B cell (primary cell): ENCODE data around the gene KIF26B. TPM values are rescaled to one million over a fixed set of nuclear protein-coding genes. Genes with fewer than 3 reads are reported as not detected.

Experiments
- ATAC-seq: fragments of 200-7000 bp; cut with Tn5 transposase; one replicate; pipeline ENCODE4 v1.10.0; 2021; ENCODE audit warnings: low read depth, mild to moderate bottlenecking, moderate number of reproducible peaks, moderate library complexity
- CTCF ChIA-PET: fragments of 350-600 bp; sonication (Branson Sonifier 250); formaldehyde crosslinking; loops from one replicate; lab custom pipeline; 2021; ENCODE audit warnings: antibody characterized with exemption, inconsistent platforms; lab: Charles Lee
- POLR2A ChIA-PET: fragments of 350-600 bp; sonication (Branson Sonifier 250); formaldehyde crosslinking; loops from one replicate; lab custom pipeline; 2021; ENCODE audit warnings: antibody characterized with exemption; lab: Charles Lee
- DNase-seq: peaks from one replicate; pipeline ENCODE4 v3.0.0; 2013
- H2AFZ ChIP-seq: 2 replicates; pipeline ENCODE4 v1.6.1; 2012; ENCODE audit warnings: mild to moderate bottlenecking, low read depth, low read length; ENCODE audit not compliant: insufficient read depth, poor library complexity, severe bottlenecking
- H3K27ac ChIP-seq, 2 donors: 1 replicate in 1 of 2; 2 replicates in 1 of 2; pipeline ENCODE4 v1.5.1; 2012 to 2013; ENCODE audit warnings: low read length in 2 of 2, mild to moderate bottlenecking in 2 of 2, moderate library complexity in 1 of 2
- H3K27me3 ChIP-seq, 4 experiments: fragments of 200-600 bp in 1 of 4; sonication (generic) in 1 of 4; replicated peaks in 1 of 4; 1 replicate in 2 of 4; 2 replicates in 2 of 4; pipeline versions ENCODE4 v1.6.1 to v1.7.0; 2013 to 2016; ENCODE audit warnings: low read length in 3 of 4, mild to moderate bottlenecking in 2 of 4, mixed read lengths in 1 of 4, moderate library complexity in 1 of 4; ENCODE audit not compliant: insufficient read depth in 4 of 4, control insufficient read depth in 3 of 4; ENCODE audit errors: control extremely low read depth in 1 of 4
- H3K36me3 ChIP-seq, 2 experiments: replicated peaks in 1 of 2; 1 replicate in 1 of 2; 2 replicates in 1 of 2; pipeline versions ENCODE4 v1.6.1 to v1.7.1; 2013; ENCODE audit warnings: low read length in 1 of 2; ENCODE audit not compliant: insufficient read depth in 2 of 2, control insufficient read depth in 1 of 2; ENCODE audit errors: control extremely low read depth in 1 of 2, extremely low read depth in 1 of 2
- H3K4me1 ChIP-seq, 2 donors: fragments of 200-600 bp in 1 of 2; sonication (generic) in 1 of 2; 1 replicate in 1 of 2; 2 replicates in 1 of 2; pipeline versions ENCODE4 v1.5.1 to v1.6.1; 2013 to 2017; ENCODE audit warnings: low read length in 2 of 2; ENCODE audit not compliant: control insufficient read depth in 2 of 2, insufficient read depth in 2 of 2
- H3K4me2 ChIP-seq: replicated peaks from 2 replicates; pipeline ENCODE3; 2012; ENCODE audit warnings: mild to moderate bottlenecking, low read depth, low read length; ENCODE audit not compliant: poor library complexity, severe bottlenecking
- H3K4me3 ChIP-seq, 5 experiments: fragments of 200-600 bp in 1 of 5; sonication (generic) in 1 of 5; 1 replicate in 3 of 5; 2 replicates in 2 of 5; pipeline versions ENCODE4 v1.5.1 to v1.7.0; 2011 to 2016; ENCODE audit warnings: low read length in 4 of 5, mild to moderate bottlenecking in 4 of 5, low read depth in 2 of 5, control low read depth in 1 of 5, moderate library complexity in 1 of 5; ENCODE audit not compliant: insufficient read depth in 1 of 5; ENCODE audit errors: control extremely low read depth in 1 of 5, extremely low read depth in 1 of 5
- H3K79me2 ChIP-seq: fragments of 200-600 bp; sonication (generic); one replicate; pipeline ENCODE4 v1.6.0; 2016; ENCODE audit warnings: low read length; ENCODE audit not compliant: control insufficient read depth, insufficient read depth
- H3K9ac ChIP-seq: fragments of 200-600 bp; sonication (generic); 2 replicates; pipeline ENCODE4 v1.6.1; 2017; ENCODE audit warnings: mild to moderate bottlenecking, low read length, moderate library complexity
- H3K9me3 ChIP-seq, 3 donors: one replicate each; pipeline versions ENCODE4 v1.6.1 to v1.7.1; 2013; ENCODE audit warnings: low read length in 2 of 3; ENCODE audit not compliant: control insufficient read depth in 2 of 3, insufficient read depth in 1 of 3; ENCODE audit errors: control extremely low read depth in 1 of 3
- H4K20me1 ChIP-seq: 2 replicates; pipeline ENCODE4 v1.6.0; 2012; ENCODE audit warnings: mild to moderate bottlenecking, low read length; ENCODE audit not compliant: insufficient read depth, control insufficient read depth, poor library complexity, severe bottlenecking
- H3K27ac Mint-ChIP-seq: one replicate; pipeline ENCODE4 v1.8.0; 2021; ENCODE audit warnings: mixed read lengths
- H3K27me3 Mint-ChIP-seq: one replicate; pipeline ENCODE4 v1.8.0; 2021; ENCODE audit warnings: mixed read lengths
- H3K4me1 Mint-ChIP-seq: one replicate; pipeline ENCODE4 v1.8.0; 2021; ENCODE audit warnings: mixed read lengths
- H3K4me3 Mint-ChIP-seq: one replicate; pipeline ENCODE4 v1.8.0; 2021; ENCODE audit warnings: mixed read lengths
- H3K9me3 Mint-ChIP-seq: one replicate; pipeline ENCODE4 v1.8.0; 2022; ENCODE audit warnings: mixed read lengths; ENCODE audit not compliant: insufficient read depth
- EZH2 ChIP-seq: IDR thresholded peaks from 2 replicates; pipeline ENCODE4 v1.6.1; 2012; ENCODE audit warnings: borderline replicate concordance, low read depth, mild to moderate bottlenecking, moderate library complexity, low read length; ENCODE audit not compliant: insufficient read depth, poor library complexity, severe bottlenecking
- WGBS: methylation state at CpG from one replicate; pipeline ENCODE4 v1.1.5; 2013; ENCODE audit warnings: missing lambda C conversion rate; ENCODE audit not compliant: insufficient coverage; 5-methylcytosine and 5-hydroxymethylcytosine counted together
- intact Hi-C: fragments of 100-400 bp; cut with micrococcal nuclease; formaldehyde crosslinking; loops from one replicate; pipeline ENCODE4 v1.10.0; 2022
- polyA plus RNA-seq: library from polyadenylated mRNA; depleted of rRNA; stranded (reverse); fragments of >200 nt; gene quantifications from 2 replicates; pipeline ENCODE4 v1.2.3, GENCODE V29; 2012
- total RNA-seq, 2 donors: library from RNA; stranded (reverse); fragments of 120-200 nt in 1 of 2; gene quantifications; 1 replicate in 1 of 2; 2 replicates in 1 of 2; pipeline versions ENCODE4 v1.2.3 to v1.2.4, GENCODE V29; 2013 to 2022
- TF ChIP-seq, protein P1 (sequence below): fragments of 200-600 bp; IDR thresholded peaks from one replicate; pipeline ENCODE4 v1.8.0; 2022; ENCODE audit warnings: antibody characterized with exemption, mild to moderate bottlenecking

KIF26B gene
- total and polyA plus RNA-seq, 2 donors (not counting 1 experiment from before 2014, with no cell fraction given) = 0.62 TPM; not detected in 1

DNA sequence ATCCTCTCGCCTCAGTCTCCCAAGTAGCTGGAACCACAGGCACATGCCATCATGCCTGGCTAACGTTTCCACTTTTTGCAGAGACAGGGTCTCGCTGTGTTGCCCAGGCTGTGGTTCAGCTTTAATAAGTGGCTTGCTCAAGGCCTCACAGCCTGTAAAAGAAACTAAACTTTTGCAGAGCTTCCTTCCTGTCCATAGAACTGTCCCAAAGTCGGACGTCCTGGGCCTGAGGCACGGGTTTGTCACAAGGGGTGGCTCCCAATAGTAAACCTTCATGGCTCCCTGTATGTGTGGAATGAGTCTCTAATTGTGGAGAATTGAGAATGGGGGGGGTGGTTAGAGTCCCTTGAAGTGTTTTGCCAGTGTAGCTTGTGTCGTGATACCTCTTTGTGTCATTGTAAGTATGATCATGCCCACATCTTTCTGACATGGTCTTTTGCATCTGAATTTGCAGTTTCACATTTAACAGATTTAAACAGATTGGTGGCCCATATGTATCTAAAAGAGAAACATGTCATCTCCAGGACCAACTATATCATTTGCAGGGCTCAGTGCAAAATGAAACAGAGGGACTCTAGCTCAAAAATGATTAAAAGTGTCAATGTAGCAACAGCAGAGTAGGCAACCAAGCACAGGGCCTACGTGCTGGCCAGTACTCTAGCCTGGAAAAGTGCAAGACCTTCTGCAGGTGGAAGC, 332.1 kb downstream of the KIF26B start:
- no peak for ATAC-seq
- no peak for DNase-seq
- intact Hi-C loops = no loop called here
- Histone ChIP-seq H3K4me1 (no peaks in the 10 kb centered on the region), H3K9me3 (peaks cover 0 to 4% (median 0%) of the 10 kb centered on the region in 3 donors), H3K9ac (no peak overlapping the region), H3K4me3 (no peak overlapping the region), H3K27ac (no peak overlapping the region), H3K4me2 (no peak overlapping the region), H3K27me3 (no peaks in the 10 kb centered on the region), H2AFZ (no peak overlapping the region), H3K79me2 (no peaks in the 10 kb centered on the region), H3K36me3 (no peaks in the 10 kb centered on the region), H4K20me1 (no peaks in the 10 kb centered on the region)
- H3K27me3 Mint-ChIP-seq = peaks cover 5% of the 10 kb centered on the region
- ChIA-PET POLR2A (no interaction called here), CTCF (interaction anchor here (1.4 kb wide), 1 partner anchor 16 kb away, joined by 3 read pairs; no protein-coding TSS in a partner anchor)
- TF ChIP-seq, protein P1, sequence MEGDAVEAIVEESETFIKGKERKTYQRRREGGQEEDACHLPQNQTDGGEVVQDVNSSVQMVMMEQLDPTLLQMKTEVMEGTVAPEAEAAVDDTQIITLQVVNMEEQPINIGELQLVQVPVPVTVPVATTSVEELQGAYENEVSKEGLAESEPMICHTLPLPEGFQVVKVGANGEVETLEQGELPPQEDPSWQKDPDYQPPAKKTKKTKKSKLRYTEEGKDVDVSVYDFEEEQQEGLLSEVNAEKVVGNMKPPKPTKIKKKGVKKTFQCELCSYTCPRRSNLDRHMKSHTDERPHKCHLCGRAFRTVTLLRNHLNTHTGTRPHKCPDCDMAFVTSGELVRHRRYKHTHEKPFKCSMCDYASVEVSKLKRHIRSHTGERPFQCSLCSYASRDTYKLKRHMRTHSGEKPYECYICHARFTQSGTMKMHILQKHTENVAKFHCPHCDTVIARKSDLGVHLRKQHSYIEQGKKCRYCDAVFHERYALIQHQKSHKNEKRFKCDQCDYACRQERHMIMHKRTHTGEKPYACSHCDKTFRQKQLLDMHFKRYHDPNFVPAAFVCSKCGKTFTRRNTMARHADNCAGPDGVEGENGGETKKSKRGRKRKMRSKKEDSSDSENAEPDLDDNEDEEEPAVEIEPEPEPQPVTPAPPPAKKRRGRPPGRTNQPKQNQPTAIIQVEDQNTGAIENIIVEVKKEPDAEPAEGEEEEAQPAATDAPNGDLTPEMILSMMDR = no peak
- no peak for TF ChIP-seq EZH2
- no peak overlapping the region for H3K27ac Mint-ChIP-seq
- H3K4me1 Mint-ChIP-seq = no peaks in the 10 kb centered on the region
- WGBS = 70% methylated on average over 5 of the region's 8 CpGs
- no peaks in the 10 kb centered on the region for H3K9me3 Mint-ChIP-seq
- H3K4me3 Mint-ChIP-seq = no peak overlapping the region

- Histone ChIP-seq H3K4me1 (no peaks in the 10 kb centered on the region), H3K27me3 (no peaks in the 10 kb centered on the region), H3K4me3 (no peak overlapping the region), H2AFZ (no peak overlapping the region), H3K27ac (no peak overlapping the region), H3K4me2 (no peak overlapping the region), H3K36me3 (no peaks in the 10 kb centered on the region), H3K79me2 (no peaks in the 10 kb centered on the region), H3K9me3 (peaks cover 0 to 4% (median 0%) of the 10 kb centered on the region in 3 donors), H3K9ac (no peak overlapping the region), H4K20me1 (no peaks in the 10 kb centered on the region)
- ChIA-PET POLR2A (no interaction called here), CTCF (no interaction called here)
- intact Hi-C loops = no loop called here
- no peak overlapping the region for H3K27ac Mint-ChIP-seq
- peaks cover 5% of the 10 kb centered on the region for H3K27me3 Mint-ChIP-seq
- WGBS = 96% methylated on average over 4 of the region's 14 CpGs
- no peak for DNase-seq
- no peaks in the 10 kb centered on the region for H3K9me3 Mint-ChIP-seq
- no peak for ATAC-seq
- H3K4me1 Mint-ChIP-seq = no peaks in the 10 kb centered on the region
- H3K4me3 Mint-ChIP-seq = no peak overlapping the region
- TF ChIP-seq EZH2 = no peak
- TF ChIP-seq, protein P1 = no peak
Observed at GRCh38 chr1:245488346-245489129, 333.8 kb downstream of the KIF26B start.
